ENCODE results near the gene DOCK7.
"Not testable (repeated sequence)": the region's sequence is repeated elsewhere in the genome, so short reads cannot be mapped to it uniquely, and the experiment has no call there.

DOCK7 gene

GRCh38 chr1:62612770-62613169 lies 75.4 kb downstream of the DOCK7 start:
- no peak for DNase-seq (ENCODE audit: low spot score)

GRCh38 chr1:62610588-62610987 lies 77.6 kb downstream of the DOCK7 start:
- DNase-seq (ENCODE audit: low spot score): not testable (repeated sequence)

- DNase-seq (ENCODE audit: low spot score): no peak
Measured at GRCh38 chr1:62608905-62609304, 79.3 kb downstream of the DOCK7 start.

DNA sequence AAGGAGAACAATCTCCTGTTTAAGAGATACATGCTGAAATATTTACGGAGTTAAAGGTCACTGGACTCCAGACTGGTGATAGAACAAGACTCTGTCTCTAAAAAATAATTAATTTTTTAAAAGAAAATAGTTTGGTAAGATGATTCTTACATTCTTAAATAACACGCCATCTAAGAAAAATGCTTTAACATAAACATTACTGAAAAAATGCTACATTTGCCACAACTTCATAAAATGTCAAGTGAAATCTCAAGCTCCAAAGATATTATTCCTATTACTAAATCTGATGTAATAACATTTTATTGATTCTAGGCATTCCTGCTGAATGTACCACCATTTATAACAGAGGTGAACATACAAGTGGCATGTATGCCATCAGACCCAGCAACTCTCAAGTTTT lies 86.7 kb downstream of the DOCK7 start:
- DNase-seq (ENCODE audit: low spot score): no peak

DNA sequence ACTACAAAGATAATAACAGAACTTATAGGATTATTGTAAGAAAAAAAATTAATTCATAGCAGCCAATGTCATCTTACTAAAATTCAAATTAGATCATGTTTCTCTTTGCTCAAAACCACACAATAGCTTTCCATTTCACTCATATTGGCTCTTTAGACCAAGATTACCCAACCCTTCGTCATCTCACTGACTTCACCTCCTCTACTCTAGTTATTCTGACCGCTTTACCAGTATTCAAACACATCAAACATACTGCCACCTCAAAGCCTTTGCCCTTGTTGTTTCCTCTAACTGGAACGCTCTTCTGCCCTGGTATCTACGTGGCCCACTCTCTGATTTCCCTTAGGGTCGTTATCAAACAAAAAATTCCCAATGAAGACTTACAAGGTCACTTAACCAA lies 89.1 kb downstream of the DOCK7 start:
- no peak for DNase-seq (ENCODE audit: low spot score)

GRCh38 chr1:62597281-62597680 lies 90.9 kb downstream of the DOCK7 start, which contains the start of gene ANGPTL3:
Gene ANGPTL3 (plus strand): TSS chr1:62597520. CDS start chr1:62597567, 47 bp downstream.
- DNase-seq (ENCODE audit: low spot score): no peak

GRCh38 chr1:62595647-62596046 lies 92.5 kb downstream of the DOCK7 start:
- DNase-seq (ENCODE audit: low spot score): no peak

DNA sequence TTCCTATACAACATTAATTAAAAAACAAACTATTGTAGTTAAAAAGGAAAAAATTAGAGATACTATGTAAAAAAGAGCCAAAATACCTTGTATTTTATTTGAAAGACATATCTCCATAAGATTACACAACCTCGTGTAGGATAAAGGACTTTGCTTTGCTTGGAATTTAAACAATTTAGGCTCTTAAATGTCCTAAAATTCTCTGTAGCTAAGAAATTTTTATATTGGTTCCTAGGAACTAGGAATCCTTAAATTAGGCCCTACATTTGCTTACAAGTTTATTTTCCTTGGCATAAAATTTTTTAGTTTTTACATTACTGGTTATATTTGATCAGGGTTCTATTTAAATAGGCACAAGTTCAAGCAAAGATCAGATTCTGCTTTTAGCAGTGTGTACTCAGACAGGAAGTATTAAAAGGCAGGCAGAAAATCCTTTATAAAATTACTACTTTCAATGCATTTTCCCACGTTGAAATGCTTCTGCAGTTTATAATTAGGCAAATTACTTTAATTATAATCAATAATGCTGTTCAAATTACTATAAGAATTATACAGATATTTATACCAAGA lies 94.3 kb downstream of the DOCK7 start:
- no peak for DNase-seq (ENCODE audit: low spot score)

DNA sequence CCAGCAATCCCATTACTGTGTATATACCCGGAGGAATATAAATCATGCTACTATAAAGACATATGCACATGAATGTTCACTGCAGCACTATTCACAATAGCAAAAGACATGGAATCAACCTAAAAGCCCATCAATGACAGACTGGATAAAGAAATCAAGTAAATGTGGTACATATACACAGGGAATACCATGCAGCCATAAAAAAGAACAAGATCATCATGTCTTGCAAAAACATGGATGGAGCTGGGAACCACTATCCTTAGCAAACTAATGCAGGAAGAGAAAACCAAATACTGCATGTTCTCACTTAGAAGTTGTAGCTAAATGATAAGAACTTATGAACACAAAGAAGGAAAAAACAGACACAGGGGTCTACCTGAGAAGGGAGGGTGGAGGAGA lies 97.2 kb downstream of the DOCK7 start:
- no peak for DNase-seq (ENCODE audit: low spot score)

DNA sequence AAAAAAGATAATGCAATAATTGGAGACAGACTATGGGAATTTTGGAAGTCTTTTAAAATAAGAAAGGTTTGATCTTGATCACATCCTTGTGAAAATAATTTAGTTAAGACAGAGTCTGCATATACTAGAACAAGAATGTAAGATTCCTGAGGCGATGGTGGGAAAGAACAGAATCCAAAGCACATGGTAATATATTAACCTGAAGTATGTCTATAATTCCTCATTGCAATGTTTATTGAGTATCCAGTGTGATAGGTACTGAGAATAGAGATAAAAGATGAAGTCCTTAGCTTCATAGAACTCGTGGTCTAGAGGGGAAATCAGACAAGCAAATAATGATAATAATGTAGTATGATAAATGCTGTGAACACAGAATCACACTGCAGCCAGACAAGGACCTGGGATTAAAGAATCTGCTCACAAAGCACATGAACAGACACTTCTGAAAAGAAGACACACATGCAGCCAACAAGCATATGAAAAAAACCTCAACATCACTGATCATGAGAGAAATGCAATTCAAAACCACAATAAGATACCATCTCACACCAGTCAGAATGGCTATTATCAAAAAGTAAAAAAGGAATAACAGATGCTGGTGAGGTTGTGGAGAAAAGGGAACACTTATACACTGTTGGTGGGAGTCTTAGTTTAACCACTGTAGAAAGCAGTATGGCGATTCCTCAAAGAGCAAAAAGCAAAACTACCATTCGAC lies 97.8 kb downstream of the DOCK7 start:
- no peak for DNase-seq (ENCODE audit: low spot score)

GRCh38 chr1:62589321-62589720 lies 98.9 kb downstream of the DOCK7 start:
- no peak for DNase-seq (ENCODE audit: low spot score)

- no peak for DNase-seq (ENCODE audit: low spot score)
Measured at GRCh38 chr1:62588000-62588399, 100.2 kb downstream of the DOCK7 start.

DNA sequence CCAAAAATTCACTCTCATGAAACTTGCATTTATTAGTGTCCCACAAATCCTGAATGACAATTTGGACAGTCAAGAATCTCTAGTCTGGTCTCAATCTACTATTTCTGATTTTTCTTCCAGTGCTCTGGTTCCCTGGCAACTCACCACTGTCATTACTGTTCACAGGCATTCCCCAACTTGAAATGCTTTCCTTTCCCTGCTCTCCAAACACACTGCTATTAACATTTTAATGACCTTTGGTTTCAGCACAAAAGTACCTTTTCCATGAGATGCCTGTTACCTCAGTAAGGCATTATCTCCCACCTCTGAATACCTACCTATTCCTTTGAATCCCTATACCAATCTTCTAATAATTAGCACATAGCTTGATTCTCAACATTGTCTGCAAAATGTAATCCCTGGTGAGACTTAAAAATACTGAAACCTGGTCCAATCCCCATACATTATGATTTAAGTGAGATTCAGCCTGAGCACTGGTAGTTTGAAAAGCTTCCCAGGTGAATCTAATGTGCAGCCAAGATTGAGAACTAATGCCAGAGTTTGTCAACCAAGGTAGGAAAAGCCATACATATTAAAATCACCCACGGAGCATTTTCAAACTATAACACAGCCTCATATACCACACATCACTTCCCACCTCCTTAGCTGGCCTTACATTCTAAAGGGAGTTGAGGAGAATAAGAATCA lies 102.6 kb downstream of the DOCK7 start:
- no peak for DNase-seq (ENCODE audit: low spot score)

- DNase-seq (ENCODE audit: low spot score): no peak
Measured at GRCh38 chr1:62573675-62574074, 114.5 kb downstream of the DOCK7 start.

DNA sequence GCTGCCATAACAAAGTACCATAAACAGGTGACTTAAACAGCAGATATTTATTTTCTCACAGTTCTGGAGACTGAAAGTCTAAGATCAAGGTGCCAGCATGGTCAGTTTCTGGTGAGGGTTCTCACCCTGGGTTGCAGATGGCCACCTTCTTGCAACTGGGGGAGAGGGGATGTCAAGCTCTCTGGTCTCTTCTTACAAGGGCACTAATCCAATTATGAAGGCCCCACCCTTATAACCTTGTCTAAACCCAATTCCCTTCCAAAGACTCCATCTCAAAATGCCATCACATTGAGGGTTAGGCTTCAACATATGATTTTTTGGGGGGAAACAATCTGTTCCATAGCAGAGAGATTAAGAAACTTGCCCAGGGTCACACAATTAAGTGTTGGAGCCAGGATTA lies 115.7 kb downstream of the DOCK7 start:
- no peak for DNase-seq (ENCODE audit: low spot score)

DNA sequence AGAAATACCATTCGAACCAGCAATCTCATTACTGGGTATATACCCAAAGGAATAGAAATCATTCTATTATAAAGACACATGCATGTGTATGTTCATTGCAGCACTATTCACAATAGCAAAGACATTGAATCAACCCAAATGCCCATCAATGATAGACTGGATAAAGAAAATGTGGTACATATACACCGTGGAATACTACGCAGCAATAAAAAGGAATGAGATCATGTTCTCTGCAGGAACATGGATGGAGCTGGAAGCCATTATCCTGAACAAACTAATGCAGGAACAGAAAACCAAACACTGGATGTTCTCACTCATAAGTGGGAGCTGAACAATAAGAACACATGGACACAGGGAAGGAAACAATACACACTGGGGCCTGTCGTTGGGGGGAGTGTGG lies 116.7 kb downstream of the DOCK7 start:
- DNase-seq (ENCODE audit: low spot score): not testable (repeated sequence)

DNA sequence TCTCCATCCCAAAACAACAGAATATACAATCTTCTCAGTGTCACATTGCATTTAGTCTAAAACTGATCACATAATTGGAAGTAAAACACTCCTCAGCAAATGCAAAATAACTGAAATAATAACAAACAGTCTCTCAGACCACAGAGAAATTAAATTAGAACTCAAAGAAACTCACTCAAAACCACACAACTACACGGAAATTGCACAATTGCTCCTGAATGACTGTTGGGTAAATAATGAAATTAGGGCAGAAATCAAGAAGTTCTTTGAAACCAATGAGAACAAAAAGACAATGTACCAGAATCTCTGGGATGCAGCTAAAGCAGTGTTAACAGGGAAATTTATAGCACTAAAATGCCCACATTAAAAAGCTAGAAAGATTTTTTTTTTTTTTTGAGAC lies 120.3 kb downstream of the DOCK7 start:
- DNase-seq (ENCODE audit: low spot score): not testable (repeated sequence)

DNA sequence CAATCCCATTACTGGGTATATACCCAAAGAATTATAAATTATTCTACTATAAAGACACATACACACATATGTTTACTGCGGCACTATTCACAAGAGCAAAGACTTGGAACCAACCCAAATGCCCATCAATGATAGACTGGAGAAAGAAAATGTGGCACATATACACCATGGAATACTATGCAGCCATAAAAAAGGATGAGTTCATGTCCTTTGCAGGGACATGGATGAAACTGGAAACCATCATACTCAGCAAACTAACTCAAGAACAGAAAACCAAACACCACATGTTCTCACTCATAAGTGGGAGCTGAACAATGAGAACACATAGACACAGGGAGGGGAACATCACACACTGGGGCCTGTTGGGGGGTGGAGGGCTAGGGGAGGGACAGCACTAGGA lies 121.0 kb downstream of the DOCK7 start:
- DNase-seq (ENCODE audit: low spot score): not testable (repeated sequence)

DNA sequence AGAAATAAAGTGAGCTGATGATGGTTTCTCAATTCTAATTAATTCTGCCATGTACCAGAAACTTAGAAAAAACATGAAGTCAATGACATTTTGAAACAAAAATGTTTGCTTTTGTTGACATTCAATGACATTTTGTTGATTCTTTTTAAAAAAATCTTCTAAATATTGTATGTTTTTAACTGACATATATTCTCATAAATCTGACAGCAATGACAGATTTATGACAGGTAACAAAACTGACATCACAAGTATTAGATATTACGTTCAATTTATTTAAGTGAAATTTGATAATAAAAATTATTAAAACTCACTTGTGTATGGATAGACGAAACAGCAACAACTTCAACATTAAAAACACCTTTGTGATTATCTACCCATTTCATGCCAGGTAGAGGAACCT lies 126.9 kb downstream of the DOCK7 start:
- no peak for DNase-seq (ENCODE audit: low spot score)

DNA sequence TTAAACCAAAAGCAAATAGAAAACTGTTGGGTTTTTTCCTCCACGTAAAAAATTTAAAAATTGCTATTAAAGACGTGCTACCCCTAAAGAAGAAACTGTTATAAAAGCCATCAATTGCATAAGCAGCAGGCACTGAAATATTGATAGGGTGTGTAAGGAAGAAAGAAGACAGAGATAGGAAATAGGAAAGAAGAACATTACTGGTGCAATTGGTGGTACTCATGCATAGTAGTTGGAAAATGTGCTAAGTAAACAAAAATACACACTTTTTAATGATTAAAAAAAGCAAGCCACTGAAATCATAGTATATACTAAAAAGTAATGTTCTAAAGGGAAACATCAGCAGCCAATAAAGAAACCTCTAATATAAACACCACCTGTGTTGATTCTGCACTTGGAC lies 143.6 kb downstream of the DOCK7 start:
- DNase-seq (ENCODE audit: low spot score): no peak

- no peak for DNase-seq (ENCODE audit: low spot score)
Measured at GRCh38 chr1:62541048-62541447, 147.1 kb downstream of the DOCK7 start.

DNA sequence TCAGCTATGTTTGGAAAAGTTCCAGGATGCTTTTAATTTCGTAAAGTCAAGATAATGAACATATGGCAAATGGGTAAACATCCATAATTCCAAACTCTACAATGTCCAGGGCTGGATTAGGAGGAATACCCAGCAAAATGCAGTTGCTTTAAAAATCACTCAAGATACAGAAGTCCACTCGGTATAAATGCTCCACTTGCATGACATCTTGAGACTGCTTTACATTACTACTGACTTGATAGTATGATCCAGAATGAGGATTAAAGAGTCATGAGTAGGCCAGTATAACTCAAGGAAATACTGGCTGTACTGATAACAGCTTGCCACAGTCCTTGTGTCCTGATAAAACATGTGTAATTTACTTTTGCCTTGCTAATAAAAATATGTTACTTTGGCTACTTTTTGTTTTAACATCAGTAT lies 149.1 kb downstream of the DOCK7 start:
- no peak for DNase-seq (ENCODE audit: low spot score)

GRCh38 chr1:62536865-62537264 lies 151.3 kb downstream of the DOCK7 start:
- no peak for DNase-seq (ENCODE audit: low spot score)

Measured in SW480 (cell line).